Measurements from ENCODE around the gene TMEM121.
A peak's percentile ranks its signal among the peaks of the same experiment; 100 is the strongest.

The TMEM121 gene

DNA sequence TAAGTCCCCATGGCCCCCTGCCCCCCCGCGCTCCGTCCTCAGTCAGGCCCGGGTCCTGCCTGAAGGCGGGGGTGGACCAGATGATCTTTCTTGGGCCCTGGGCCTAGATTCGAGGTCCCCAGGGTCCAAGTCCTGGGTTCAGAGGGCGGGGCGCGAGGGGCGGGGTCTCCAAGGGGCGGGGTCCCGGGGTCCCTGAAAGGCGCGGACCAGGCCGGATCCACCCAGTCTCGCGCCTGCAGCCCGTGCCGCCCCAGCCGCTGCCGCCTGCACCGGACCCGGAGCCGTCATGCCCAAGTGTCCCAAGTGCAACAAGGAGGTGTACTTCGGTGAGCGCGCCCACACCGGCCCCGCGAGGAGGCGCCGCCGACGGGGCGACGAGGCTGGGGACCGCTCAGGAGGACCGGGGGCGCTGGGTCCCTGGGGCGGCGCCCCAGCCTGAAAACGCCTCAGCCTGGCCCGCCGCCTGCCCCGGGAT, 39.4 kb upstream of the TMEM121 start:
- DNase-seq (ENCODE audit: low spot score), result no peak
- no peak for FAIRE-seq

DNA sequence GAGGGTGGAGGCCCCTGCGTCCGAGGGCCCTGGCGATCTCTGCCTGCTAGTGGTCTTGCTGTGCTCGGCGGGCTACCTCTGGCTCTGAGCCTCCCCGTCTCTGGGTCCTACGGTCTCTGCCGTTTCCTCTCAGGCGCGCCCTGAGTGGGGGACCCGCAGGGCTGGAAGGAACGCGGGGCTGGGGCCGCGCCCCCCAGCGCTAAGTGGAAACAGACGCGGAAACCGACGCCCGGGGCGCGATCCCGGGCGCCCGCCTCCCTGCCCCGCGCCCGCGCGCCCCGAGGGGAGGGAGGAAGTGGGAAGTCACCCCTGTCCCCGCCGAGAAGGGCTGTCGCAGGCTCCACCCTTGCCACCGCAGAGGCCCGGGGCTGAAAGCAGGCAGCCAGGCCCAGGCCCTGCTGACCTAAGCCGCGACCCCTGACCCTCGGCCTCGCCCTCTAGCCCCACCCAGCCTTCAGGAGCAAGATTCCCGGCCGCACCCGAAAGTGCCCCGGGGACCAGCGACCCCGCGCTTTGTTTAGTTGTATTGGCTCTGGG, 38.9 kb upstream of the TMEM121 start:
- no peak for FAIRE-seq
- no peak for DNase-seq (ENCODE audit: low spot score)

DNA sequence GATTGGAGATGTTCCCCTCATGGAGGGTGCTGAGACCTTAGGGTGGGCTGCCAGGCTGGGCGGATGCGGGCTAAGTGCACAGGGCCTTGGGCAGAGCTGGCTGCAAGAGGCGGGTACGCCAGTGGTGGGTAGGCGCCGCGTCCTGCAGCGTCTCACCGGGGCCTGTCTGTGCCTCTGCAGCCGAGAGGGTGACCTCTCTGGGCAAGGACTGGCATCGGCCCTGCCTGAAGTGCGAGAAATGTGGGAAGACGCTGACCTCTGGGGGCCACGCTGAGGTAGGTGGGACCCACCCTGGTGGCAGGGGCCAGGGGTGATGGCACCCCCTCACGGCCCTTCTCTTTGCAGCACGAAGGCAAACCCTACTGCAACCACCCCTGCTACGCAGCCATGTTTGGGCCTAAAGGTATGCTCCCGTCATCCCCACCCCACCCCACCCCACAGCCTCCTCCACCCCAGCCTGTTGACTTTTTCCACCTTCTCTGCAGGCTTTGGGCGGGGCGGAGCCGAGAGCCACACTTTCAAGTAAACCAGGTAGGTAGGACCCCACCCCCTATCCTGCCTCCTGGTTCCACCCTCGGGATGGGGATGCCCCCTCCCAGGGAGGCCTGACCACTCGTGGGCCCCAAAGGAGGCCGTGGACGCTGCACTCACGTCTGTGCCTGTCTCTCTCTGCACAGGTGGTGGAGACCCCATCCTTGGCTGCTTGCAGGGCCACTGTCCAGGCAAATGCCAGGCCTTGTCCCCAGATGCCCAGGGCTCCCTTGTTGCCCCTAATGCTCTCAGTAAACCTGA, 38.2 kb upstream of the TMEM121 start:
- no peak for DNase-seq (ENCODE audit: low spot score)
- no peak for FAIRE-seq

DNA sequence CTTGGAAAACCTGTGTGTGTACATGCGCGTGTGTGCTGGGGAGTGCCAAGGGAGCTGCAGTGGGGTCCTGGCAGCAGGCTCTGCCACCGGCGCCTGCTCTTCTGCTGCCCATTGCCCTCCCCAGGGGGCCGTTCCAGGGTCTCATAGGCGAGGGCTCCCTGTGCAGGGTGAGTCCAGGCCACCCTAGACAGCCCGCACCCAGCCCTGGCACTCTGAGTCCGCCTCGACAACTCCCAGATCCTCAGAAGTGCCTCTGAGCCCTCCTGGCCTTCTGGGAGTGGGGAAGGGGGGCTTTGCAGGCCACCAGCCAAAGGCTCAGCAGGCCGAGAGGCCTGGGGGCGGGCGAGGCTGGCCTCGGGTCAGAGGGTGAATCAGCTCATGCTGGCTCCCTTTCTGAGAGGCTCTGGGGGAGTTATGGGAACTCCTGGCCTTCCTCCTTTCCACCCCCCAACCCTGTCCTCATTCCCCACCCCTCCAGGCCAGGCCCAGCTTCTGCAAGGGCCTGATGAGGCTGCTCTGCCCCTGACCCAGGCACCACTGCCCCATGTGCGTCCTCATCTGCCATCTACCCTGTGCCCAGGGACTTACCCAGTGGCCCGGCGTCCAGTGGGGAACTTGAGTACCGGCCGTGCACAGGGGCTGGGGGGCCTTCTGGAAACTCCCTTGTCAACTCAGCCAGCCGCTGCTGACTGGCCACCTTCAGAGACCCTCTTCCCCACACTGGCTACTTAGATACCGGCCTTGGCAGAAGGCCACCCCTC, 37.4 kb upstream of the TMEM121 start:
- no peak for FAIRE-seq

DNA sequence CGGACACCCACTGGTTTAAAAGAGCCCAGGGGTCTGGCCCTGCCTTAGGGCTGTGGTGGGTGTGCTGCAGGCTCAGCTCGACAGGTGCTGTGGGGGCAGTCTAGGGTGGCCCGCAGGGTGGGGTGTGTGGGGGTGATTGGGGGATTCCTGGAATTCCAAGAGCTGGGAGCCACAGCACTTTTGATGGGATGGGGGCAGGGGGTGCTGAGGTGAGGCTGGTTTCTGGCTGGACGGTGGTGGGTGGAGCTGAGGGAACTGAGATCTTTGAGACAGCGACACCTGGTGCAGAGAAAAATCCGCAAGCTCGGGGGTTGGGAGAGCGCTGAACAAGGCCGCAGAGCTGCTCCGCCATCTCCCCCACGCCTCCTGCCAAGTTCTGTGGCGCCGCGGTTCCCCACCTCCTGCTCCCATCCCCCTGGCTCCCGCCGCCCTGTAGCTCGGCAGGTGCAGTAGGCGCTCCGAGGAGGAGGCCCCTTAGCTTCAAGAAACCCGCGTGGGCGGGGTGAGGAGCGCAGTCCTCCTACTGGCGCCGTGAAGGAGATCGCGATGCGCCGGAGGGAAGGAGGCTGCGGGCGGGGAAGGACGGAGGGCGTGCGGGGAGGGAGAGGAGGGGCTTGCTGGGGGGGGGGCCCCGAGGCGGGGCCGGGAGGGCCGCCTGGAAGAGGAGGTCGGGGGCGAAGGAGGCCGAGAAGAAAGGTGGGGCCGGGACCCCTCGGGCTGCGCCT, 36.7 kb upstream of the TMEM121 start:
- FAIRE-seq, result no peak
- peak; percentile 52 for DNase-seq (ENCODE audit: low spot score)

More for the DNA sequence above, 37.4 kb upstream of the TMEM121 start:
- DNase-seq (ENCODE audit: low spot score), result no peak

DNA sequence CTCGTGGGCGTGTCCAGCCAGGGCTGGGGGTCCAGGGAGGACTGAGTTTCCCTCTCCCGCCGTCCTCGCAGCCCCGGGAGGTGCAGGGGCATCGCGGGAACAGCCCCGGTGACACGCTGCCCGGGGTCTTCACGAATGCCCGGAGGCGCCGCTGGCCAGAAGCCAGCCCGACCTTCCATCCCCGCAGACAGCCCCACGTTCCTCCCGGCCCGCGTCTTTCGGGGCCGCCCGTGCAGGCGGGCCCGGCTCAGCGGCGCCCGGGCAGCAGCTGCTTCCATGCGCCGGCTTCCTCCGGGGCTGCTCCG, 36.2 kb upstream of the TMEM121 start:
- FAIRE-seq (no peak), DNase-seq (ENCODE audit: low spot score) (no peak)

DNA sequence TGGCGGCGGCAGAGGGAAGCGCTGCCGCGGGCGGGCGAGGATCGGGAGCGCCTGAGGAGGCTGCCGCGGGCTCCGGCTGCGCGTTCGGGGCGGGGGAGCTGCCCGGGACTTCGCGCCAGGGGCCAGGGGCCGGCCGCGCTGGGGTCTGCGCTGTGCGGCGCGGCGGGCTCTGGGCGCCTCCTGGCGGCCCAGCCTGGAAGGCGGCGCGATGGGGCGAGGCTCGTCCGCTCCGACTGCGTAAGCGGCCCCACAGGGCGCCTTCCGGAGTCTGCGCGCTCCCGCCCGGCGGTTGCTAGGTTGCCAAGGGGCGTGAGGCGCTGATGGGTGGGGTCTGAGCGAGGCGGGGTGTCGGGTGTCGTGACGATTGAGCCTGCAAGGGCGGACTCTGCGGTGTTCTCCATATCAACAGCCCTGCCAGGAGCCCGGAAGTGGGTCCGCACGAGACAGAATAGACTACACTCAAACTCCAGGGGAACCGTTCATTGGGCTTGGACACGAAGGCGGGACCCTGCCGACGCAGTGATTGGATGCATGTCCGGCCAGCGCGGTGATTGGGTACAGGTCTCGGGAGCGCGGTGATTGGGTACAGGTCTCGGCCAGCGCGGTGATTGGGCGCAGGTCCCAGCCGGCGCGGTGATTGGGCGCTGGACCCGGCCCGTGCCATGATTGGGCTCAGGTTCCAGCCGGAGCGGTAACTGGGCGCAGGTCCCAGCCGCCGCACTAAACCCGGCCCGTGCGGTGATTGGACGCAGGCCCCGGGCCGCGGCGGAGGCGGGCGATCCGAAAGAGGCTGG, 35.6 kb upstream of the TMEM121 start, which contains the start of gene TEDC1:
Gene TEDC1 (plus strand): TSS at position 675 of the 794 bp plus-strand sequence. CDS start 130 bp downstream, outside the sequence.
- FAIRE-seq (peak; percentile 86), DNase-seq (ENCODE audit: low spot score) (peak; percentile 98)

DNA sequence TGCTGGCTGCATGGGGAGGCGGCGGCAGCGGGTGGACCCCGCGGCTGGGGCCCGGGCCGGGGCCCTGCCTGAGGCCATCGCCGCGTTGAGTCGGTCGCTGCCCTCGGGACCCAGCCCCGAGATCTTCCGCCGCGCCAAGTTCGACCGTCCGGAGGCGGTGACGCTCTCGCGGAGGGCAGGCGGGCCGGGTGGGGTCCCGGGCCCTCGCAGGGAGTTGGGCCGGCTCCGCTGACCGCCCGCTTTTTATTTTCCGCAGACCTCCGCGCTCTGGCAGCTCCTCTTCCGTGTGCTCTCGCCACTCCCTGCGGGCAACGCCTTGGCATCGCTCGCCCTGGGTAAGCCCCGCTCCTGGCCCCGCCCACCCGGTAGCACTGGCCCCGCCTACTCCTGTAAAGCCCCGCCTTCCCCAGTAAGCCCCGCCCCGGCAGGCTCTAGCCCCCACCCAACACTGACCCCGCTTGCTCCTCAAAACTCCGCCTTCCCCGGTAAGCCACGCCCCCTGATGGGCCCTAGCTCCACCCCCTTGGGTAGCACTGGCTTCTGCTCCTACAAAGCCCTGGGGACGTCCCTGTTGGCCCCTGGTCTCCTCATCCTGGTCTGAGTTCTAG, 34.9 kb upstream of the TMEM121 start:
- DNase-seq (ENCODE audit: low spot score) (peak; percentile 37), FAIRE-seq (no peak)

DNA sequence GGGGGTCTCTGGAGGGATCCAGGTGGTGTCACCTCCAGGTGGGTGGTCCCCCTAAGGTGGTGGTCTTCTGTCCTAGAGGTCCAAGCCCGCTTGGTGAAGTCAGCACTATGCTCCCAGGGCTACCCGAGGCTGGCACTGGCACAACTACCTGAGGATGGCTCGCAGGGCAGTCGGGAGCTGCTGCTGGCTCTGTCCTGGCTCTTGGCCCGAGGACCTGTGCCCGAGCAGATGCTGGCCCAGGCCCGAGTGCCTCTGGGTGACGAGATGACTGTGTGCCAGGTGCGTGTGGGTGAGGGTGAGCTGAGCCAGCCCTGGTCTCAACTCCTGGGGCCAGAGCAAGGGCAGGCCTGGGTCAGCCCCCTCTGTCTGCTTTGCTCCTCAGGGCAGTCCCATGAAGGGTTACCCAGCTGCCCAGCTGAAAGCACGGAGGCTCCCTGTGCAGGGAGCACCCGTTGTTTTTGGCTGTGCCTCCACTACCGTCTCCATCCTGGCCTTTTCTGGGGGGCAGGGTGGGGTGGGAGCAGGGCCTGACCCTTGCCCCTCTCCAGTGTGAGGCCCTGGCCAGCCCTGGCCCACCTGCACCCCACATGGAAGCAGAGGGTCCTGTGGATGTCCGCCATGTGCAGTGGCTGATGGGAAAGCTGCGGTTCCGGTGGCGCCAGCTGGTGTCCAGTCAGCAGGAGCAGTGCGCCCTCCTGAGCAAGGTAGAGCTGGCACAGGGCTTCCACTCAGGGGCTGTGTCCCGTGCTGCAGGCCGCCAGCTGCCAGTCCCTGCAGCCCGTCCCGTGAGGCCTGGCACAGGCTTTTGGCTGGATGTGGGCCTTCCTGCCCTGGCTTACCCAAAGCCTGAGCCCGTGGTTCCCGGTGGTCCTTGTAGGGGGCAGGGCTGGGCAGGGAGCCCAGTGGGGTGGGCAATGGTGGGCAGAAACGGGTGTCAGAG, 34.1 kb upstream of the TMEM121 start:
- FAIRE-seq, result no peak
- DNase-seq (ENCODE audit: low spot score), result no peak

DNA sequence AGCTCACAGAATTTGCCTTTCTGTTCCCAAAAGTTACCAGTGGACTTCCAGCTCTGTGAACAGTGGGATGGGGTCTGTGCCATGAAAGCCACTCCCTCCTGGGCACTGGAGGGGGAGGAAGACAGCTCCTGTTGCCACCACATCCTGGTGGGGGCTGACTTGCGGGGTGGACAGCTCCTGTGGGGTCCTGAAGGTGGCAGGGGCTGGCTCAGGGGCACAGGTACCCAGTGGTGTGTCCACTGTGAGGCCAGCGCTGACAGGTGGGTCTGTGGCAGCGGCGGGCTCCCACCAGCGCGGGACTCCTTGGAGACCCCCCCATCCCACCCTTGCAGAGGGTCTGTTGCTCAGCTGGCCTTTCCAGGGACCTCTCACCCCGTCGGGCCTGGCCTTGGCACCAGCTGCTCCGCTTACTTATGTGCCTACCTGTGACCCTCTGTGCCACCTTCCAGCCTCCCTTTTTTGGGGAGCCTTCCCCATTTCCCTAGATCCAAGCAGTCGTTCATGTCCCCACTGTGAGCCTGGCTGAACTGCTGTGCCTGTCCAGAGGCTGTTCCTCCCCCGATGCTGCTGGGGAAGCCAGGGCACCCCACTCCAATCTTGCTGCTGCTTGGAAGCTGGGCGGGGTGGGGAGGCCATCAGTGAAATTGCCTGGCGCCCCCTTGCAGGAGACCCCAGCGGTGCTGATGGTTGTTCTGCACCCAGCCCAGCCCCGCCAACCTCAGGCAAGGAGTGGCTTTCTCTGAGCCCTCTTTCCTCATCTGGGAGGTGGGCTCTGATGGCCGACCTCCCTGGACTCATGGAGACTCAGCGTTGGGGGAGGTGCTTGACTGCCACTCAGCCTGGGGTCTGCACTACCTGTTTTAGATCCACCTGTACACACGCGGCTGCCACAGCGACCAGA, 33.2 kb upstream of the TMEM121 start:
- FAIRE-seq, result no peak
- no peak for DNase-seq (ENCODE audit: low spot score)

DNA sequence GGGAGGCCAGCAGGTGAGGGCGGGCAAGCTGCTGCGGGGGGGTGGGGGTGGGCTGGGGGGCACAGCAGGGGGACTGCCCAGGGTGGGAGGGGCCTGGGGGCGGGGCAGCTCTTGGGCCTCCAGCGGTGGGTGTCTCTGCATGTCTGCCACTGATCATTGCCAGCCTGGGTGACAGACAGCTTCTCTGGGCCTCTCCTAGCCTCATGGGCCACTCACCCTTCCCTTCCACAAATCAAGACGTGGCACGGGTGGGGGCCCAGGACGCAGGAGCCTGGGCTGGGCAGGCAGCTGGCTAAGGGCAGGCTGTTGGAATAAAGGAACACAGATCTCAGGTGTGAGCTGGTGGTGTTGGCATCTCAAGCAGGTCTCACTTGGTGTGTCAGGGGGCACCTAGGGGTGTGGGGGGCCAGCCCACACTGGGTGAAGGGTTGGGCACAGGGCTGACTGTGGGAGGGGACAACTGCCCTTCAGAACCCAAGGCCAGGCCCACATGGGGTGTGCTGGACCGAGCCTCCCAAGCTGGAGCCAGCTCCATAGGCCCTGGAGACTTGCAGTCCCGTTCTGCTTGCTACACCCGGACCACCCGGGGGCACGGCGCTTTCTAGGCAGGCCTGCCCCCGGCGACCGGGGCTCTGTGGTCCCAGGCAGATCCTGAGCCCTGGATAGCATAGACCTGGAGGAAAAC, 32.3 kb upstream of the TMEM121 start:
- FAIRE-seq (no peak), DNase-seq (ENCODE audit: low spot score) (no peak)

DNA sequence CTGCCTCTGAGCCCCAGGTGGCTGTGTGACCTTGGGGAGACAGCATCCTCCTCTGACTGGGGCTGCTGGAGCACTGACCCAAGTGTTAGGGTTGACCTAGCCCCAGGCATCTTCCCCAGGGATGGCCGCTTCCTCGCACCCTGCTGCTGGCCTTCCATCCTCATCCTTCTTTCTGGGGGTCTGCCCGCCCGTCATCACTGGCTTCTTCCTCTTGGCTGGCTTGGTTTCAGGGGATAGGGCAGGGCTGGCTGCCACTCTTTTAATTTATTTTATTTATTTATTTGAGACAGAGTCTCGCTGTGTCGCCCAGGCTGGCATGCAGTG, 31.8 kb upstream of the TMEM121 start:
- FAIRE-seq, result no peak

DNA sequence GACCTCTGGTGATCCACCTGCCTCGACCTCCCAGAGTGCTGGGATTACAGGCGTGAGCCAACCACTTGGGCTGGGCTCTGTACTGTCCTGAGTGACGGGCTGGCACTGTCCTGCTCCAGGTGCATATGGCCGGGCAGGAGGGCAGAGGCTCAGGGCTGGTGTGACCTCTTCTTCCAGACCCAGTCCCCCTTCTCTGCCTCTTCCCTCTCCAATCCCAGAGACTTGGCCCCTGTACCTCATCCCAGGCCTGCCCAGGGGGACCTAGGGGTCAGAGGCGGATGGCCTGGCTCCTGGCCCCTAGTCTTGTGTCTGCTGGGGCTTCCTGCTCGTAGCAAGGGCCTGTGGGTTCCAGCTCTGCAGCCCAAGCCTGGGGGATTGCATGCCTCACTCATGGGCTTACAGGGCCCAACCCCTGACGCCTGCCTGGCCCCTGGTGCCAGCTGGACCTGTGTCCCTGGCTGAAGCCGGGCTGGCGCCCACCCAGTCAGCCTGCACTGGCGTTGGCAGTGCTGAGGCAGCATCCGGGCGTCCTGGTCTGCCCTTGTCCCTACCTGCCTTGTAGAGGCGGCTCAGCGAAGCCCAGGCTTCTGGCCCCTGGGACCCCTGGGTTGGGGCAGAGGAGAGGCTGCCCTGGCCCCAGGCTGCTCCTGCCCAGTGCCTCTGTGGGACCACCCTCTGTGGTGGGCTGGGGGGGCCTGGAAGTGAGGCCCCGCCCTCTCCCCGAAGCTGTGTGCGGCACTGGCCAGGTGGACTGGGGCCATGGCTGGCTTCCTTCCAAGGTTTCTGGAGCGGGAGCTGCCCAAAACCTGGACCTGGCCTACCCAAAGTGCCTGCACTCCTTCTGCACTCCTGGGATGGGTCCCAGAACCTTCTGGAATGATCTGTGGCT, 31.0 kb upstream of the TMEM121 start:
- DNase-seq (ENCODE audit: low spot score) (no peak), FAIRE-seq (no peak)

More for the DNA sequence above, 31.8 kb upstream of the TMEM121 start:
- DNase-seq (ENCODE audit: low spot score), result no peak

DNA sequence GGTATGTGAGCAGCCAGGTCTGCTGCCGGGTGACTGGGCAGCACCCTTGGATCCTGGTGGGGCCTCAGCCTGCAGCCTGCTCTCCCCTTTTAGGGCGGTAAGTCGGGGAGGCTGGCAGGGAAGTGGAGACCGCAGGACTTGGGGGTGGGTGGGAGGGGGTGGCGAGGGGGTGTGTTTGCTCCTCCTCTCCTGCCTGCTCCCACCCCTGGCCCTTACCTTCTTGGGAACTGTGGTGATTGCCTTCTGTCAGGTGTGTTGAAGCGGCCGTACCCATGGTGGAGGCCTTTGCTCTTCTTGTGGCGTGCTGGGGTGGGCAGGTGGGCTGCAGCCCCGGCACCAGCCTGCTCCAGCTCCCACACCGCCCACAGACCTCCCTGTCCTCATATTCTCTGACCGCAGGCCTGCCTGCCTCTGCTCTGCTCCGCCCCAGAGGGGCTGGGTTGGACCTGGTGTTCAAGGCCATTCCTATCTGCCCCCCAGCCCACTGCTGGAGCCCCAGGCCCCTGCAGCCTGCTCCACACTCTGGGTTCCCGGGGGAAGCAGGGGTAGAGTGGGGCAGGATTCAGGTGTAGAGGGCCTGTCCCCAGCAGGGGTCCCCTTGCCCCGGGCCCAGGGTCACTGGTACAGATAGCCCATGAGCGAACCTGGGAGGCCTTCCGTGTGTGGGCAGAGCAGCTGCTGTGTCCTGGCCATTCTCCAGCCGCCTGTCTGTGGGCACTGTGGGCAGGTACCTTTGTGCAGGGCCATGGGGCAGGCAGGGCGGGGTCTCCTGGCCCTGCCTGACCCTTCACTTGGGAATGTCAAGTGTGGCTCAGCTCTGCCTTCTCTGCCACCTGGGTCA, 30.2 kb upstream of the TMEM121 start:
- FAIRE-seq (no peak), DNase-seq (ENCODE audit: low spot score) (no peak)

DNA sequence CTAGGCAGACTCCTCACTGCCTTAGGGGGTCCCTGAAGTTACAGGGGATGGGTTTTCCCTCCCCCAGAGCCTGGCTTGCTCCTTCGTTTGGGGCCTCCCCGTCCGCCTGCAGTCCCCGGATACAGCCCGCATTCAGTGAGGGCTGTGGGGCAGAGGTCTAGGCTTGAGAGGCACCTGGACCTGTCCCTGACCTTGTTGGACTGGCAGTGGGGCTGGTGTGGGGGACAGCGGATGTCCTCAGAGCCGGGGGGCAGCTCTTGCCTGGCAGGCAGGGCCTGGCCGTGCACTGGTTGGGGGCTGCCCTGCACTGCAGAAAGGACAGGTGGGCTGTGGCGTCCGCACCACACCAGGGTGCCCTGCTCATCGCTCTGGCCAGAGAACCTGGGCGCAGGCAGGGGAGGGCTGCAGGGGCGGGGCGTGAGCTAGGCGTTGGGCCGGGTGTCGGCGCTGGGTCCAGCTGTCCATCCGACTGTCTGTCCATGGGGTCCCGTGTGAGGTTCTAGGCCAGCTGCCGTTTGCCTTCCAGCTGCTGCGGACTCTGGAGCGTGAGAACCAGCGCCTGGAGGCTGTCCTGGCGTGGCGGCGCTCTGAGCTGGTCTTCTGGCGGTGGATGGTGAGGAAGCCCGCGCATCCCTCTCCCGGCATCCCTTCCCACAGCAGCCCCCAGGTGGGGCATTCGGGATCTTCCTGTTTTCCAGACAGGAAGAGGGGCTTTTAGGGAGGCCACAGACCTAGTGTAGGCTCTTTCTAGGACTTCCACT, 29.4 kb upstream of the TMEM121 start:
- DNase-seq (ENCODE audit: low spot score), result no peak
- no peak for FAIRE-seq
